Uterus (tissue), 4 donors: ENCODE data around the gene CFAP141. TPM values are rescaled to one million over a fixed set of nuclear protein-coding genes. Genes with fewer than 3 reads are reported as not detected.

Experiments
- DNase-seq, 2 donors: peaks; one replicate each; pipeline ENCODE4 v3.0.0-alpha.2; 2019 to 2020
- H3K27ac ChIP-seq, 2 donors: fragments of 200-600 bp; sonication (generic); 1 replicate in 1 of 2; 2 replicates in 1 of 2; pipeline ENCODE4 v1.5.1; 2016 to 2018
- H3K27me3 ChIP-seq, 2 donors: fragments of 200-600 bp; sonication (generic); one replicate each; pipeline ENCODE4 v1.5.1; 2018 to 2019; ENCODE audit warnings: control low read depth in 1 of 2
- H3K36me3 ChIP-seq, 2 donors: fragments of 200-600 bp; sonication (generic); one replicate each; pipeline ENCODE4 v1.5.1; 2019; ENCODE audit warnings: control low read depth in 1 of 2
- H3K4me1 ChIP-seq, 2 donors: fragments of 200-600 bp; sonication (generic); one replicate each; pipeline ENCODE4 v1.5.1; 2018 to 2019; ENCODE audit warnings: control low read depth in 1 of 2
- H3K4me3 ChIP-seq, 2 donors: fragments of 200-600 bp; sonication (generic); 1 replicate in 1 of 2; 2 replicates in 1 of 2; pipeline ENCODE4 v1.5.1; 2018 to 2019; ENCODE audit warnings: mild to moderate bottlenecking in 1 of 2
- H3K9me3 ChIP-seq, 2 donors: fragments of 200-600 bp; sonication (generic); one replicate each; pipeline ENCODE4 v1.5.1; 2019; ENCODE audit warnings: control low read depth in 1 of 2
- CTCF ChIP-seq, 4 experiments: fragments of 200-600 bp in 2 of 4; fragments of 450-650 bp in 2 of 4; sonication (generic) in 2 of 4; IDR thresholded peaks; one replicate each; pipeline ENCODE4 v1.5.1; 2016 to 2019; ENCODE audit warnings: antibody characterized with exemption in 4 of 4, mild to moderate bottlenecking in 2 of 4, moderate library complexity in 1 of 4
- POLR2A ChIP-seq, 2 donors: fragments of 450-650 bp; IDR thresholded peaks; one replicate each; pipeline ENCODE4 v1.6.1; 2016; ENCODE audit warnings: antibody characterized with exemption in 2 of 2, mild to moderate bottlenecking in 1 of 2, moderate library complexity in 1 of 2
- intact Hi-C: fragments of 100-400 bp; cut with DNase I; formaldehyde crosslinking; loops from one replicate; pipeline ENCODE4 v1.15.1; 2023; ENCODE audit warnings: low total_unique reads
- total RNA-seq, 4 donors: library from RNA; depleted of rRNA in 3 of 4; stranded (reverse); fragments of >200 nt in 3 of 4; gene quantifications; one replicate each; pipeline versions ENCODE4 v1.1.0 to v1.2.4, GENCODE V29; 2014 to 2023
- donor health status: DM: yes; HTN: yes; CAD: no.

Gene CFAP141
- total RNA-seq, 4 donors from 2014 or later, result not detected

GRCh38 chr1:154171880-154172279 is 34.3 kb downstream of the CFAP141 start:
- Histone ChIP-seq H3K36me3 (no peaks in the 10 kb centered on the region), H3K9me3 (no peaks in the 10 kb centered on the region), H3K4me1 (peaks cover 0 to 3% of the 10 kb centered on the region in 2 donors), H3K4me3 (no peak overlapping the region), H3K27me3 (no peaks in the 10 kb centered on the region), H3K27ac (no peak overlapping the region)
- intact Hi-C loops, result no loop called here
- TF ChIP-seq POLR2A (IDR thresholded peaks at IDR 0.05), result no peak
- TF ChIP-seq CTCF (IDR thresholded peaks at IDR 0.05), result no peak
- no peak for DNase-seq

- no peak for DNase-seq
- H3K27ac ChIP-seq, result no peak overlapping the region
- H3K4me1 ChIP-seq, result peaks cover 0 to 3% of the 10 kb centered on the region in 2 donors
- no peaks in the 10 kb centered on the region for H3K36me3 ChIP-seq
- no peaks in the 10 kb centered on the region for H3K27me3 ChIP-seq
- intact Hi-C loops, result no loop called here
- no peak overlapping the region for H3K4me3 ChIP-seq
- TF ChIP-seq POLR2A (IDR thresholded peaks at IDR 0.05) (no peak), CTCF (IDR thresholded peaks at IDR 0.05) (no peak)
- H3K9me3 ChIP-seq, result no peaks in the 10 kb centered on the region
These were observed 34.9 kb downstream of the CFAP141 start for GRCh38 chr1:154171223-154171583.

- intact Hi-C loops, result no loop called here
- no peak for TF ChIP-seq CTCF (IDR thresholded peaks at IDR 0.05)
- no peak for TF ChIP-seq POLR2A (IDR thresholded peaks at IDR 0.05)
- Histone ChIP-seq H3K4me1 (no peaks in the 10 kb centered on the region), H3K36me3 (no peaks in the 10 kb centered on the region), H3K27ac (no peak overlapping the region), H3K4me3 (no peak overlapping the region), H3K27me3 (no peaks in the 10 kb centered on the region), H3K9me3 (no peaks in the 10 kb centered on the region)
- no peak for DNase-seq
These were observed 35.4 kb downstream of the CFAP141 start for GRCh38 chr1:154170547-154171222.

- intact Hi-C loops, result no loop called here
- H3K36me3 ChIP-seq, result no peaks in the 10 kb centered on the region
- TF ChIP-seq POLR2A (IDR thresholded peaks at IDR 0.05) (no peak), CTCF (IDR thresholded peaks at IDR 0.05) (no peak)
These were observed 38.7 kb downstream of the CFAP141 start for GRCh38 chr1:154167461-154167860.

GRCh38 chr1:154166207-154166606 is 39.9 kb downstream of the CFAP141 start:
- Histone ChIP-seq H3K27ac (no peak overlapping the region), H3K4me3 (no peak overlapping the region), H3K4me1 (no peaks in the 10 kb centered on the region), H3K27me3 (no peaks in the 10 kb centered on the region), H3K36me3 (no peaks in the 10 kb centered on the region), H3K9me3 (no peaks in the 10 kb centered on the region)
- TF ChIP-seq CTCF (IDR thresholded peaks at IDR 0.05) (no peak), POLR2A (IDR thresholded peaks at IDR 0.05) (no peak)
- no peak for DNase-seq
- intact Hi-C loops, result no loop called here

More at GRCh38 chr1:154167461-154167860, 38.7 kb downstream of the CFAP141 start:
- Histone ChIP-seq H3K9me3 (no peaks in the 10 kb centered on the region), H3K27me3 (no peaks in the 10 kb centered on the region), H3K4me1 (no peaks in the 10 kb centered on the region), H3K27ac (no peak overlapping the region), H3K4me3 (no peak overlapping the region)
- DNase-seq, result no peak
